GM19438 (cell line): Measurements from ENCODE around the gene LYZL6.

Experiments
- ATAC-seq: cut with Tn5 transposase; IDR thresholded peaks from one replicate; pipeline ENCODE4 v1.9.1; 2021; ENCODE audit warnings: low read depth; ENCODE audit not compliant: unreplicated experiment

LYZL6 gene

GRCh38 chr17:35889241-35889640 is 54.3 kb downstream of the LYZL6 start:
- ATAC-seq, result no peak
